ENCODE results near the gene DSE.

DSE gene

GRCh38 chr6:116419069-116419786 lies 48.5 kb downstream of the DSE start:
- no peak for DNase-seq

GRCh38 chr6:116420341-116420740 lies 49.6 kb downstream of the DSE start:
- no peak for DNase-seq

GRCh38 chr6:116422238-116422637 lies 51.5 kb downstream of the DSE start:
- DNase-seq = no peak

- DNase-seq = no peak
These were observed 53.3 kb downstream of the DSE start for GRCh38 chr6:116424001-116424400.

GRCh38 chr6:116426551-116426950 lies 55.8 kb downstream of the DSE start:
- no peak for DNase-seq

GRCh38 chr6:116429111-116429510 lies 58.4 kb downstream of the DSE start:
- no peak for DNase-seq

- DNase-seq = no peak
These were observed 60.1 kb downstream of the DSE start for GRCh38 chr6:116430860-116431259.

- no peak for DNase-seq
These were observed 61.3 kb downstream of the DSE start for GRCh38 chr6:116431964-116432595.

GRCh38 chr6:116433206-116433712 lies 62.5 kb downstream of the DSE start:
- DNase-seq = no peak

- no peak for DNase-seq
These were observed 63.4 kb downstream of the DSE start for GRCh38 chr6:116434056-116434725.

GRCh38 chr6:116436586-116436985 lies 65.8 kb downstream of the DSE start:
- DNase-seq = no peak

- no peak for DNase-seq
These were observed 66.9 kb downstream of the DSE start for GRCh38 chr6:116437656-116438055.

GRCh38 chr6:116438590-116439448 lies 68.1 kb downstream of the DSE start:
- DNase-seq = no peak

GRCh38 chr6:116439522-116440051 lies 68.8 kb downstream of the DSE start:
- no peak for DNase-seq

GRCh38 chr6:116443105-116443504 lies 72.4 kb downstream of the DSE start:
- no peak for DNase-seq

- peak; percentile 4 for DNase-seq
These were observed 73.3 kb downstream of the DSE start for GRCh38 chr6:116444092-116444491.

GRCh38 chr6:116444575-116444974 lies 73.8 kb downstream of the DSE start:
- no peak for DNase-seq

- no peak for DNase-seq
These were observed 74.4 kb downstream of the DSE start for GRCh38 chr6:116445102-116445501.

GRCh38 chr6:116446399-116446798 lies 75.7 kb downstream of the DSE start:
- peak; percentile 6 for DNase-seq

GRCh38 chr6:116447052-116447451 lies 76.3 kb downstream of the DSE start:
- no peak for DNase-seq

- DNase-seq = no peak
These were observed 76.8 kb downstream of the DSE start for GRCh38 chr6:116447496-116448011.

- DNase-seq = peak; percentile 13
These were observed 78.8 kb downstream of the DSE start for GRCh38 chr6:116449565-116449964.

Data from GDM1 (cell line).